Measurements from ENCODE around the gene COL6A3. TPM values are rescaled to one million over a fixed set of nuclear protein-coding genes. Genes with fewer than 3 reads are reported as not detected.

The COL6A3 gene
- total RNA-seq, 1 experiment from 2014 or later = 0.81 TPM

DNA sequence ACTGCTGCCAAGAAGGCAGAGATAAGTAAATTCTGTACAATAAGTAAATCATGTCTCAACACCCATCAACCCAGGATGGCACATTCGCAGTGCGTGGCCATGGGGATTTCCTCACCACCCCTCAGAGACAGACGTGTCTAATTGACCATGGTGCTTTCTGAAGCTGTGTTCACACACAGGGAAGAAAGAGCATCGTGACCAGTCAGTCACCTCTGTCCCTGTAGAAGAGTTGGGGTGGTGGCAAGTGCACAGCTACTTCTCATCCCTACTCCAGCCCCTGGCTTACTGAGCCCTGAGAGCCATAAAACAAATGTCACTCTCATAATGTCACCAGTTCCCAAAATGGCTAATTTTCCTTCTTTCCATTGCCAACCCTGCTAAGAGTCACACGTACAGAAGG is 41.8 kb upstream of the COL6A3 start:
- TF ChIP-seq, protein P1, sequence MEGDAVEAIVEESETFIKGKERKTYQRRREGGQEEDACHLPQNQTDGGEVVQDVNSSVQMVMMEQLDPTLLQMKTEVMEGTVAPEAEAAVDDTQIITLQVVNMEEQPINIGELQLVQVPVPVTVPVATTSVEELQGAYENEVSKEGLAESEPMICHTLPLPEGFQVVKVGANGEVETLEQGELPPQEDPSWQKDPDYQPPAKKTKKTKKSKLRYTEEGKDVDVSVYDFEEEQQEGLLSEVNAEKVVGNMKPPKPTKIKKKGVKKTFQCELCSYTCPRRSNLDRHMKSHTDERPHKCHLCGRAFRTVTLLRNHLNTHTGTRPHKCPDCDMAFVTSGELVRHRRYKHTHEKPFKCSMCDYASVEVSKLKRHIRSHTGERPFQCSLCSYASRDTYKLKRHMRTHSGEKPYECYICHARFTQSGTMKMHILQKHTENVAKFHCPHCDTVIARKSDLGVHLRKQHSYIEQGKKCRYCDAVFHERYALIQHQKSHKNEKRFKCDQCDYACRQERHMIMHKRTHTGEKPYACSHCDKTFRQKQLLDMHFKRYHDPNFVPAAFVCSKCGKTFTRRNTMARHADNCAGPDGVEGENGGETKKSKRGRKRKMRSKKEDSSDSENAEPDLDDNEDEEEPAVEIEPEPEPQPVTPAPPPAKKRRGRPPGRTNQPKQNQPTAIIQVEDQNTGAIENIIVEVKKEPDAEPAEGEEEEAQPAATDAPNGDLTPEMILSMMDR (conservative IDR thresholded peaks at IDR 0.05) = no peak
- Histone ChIP-seq H2BK120ac (ENCODE audit: low read depth, low read length, poor library complexity, severe bottlenecking) (no peak overlapping the region), H3K27me3 (ENCODE audit: insufficient read depth, low read length) (no peaks in the 10 kb centered on the region), H3K9ac (ENCODE audit: extremely low read depth, insufficient read length, low read length) (no peak overlapping the region), H2BK15ac (ENCODE audit: low read depth, low read length) (no peak overlapping the region), H3K23ac (ENCODE audit: insufficient read length, low read depth, low read length) (no peak overlapping the region), H2AK5ac (ENCODE audit: insufficient read length, low read length) (no peak overlapping the region), H3K9me3 (ENCODE audit: control insufficient read depth, low read depth, low read length) (no peaks in the 10 kb centered on the region), H3K27ac (ENCODE audit: insufficient read length, low read depth, low read length) (no peak overlapping the region), H3T11ph (ENCODE audit: low read length) (no peak overlapping the region), H3K4me2 (ENCODE audit: insufficient read depth, insufficient read length, low read length) (no peak overlapping the region), H3K56ac (ENCODE audit: insufficient read length, low read depth, low read length) (no peak overlapping the region), H2BK12ac (ENCODE audit: insufficient read length, low read depth, low read length) (no peak overlapping the region), H3K14ac (ENCODE audit: insufficient read depth, low read length) (no peak overlapping the region), H2BK5ac (ENCODE audit: insufficient read length, low read length) (no peak overlapping the region), H4K8ac (replicated peaks; ENCODE audit: insufficient read length, low read depth, low read length) (no peak overlapping the region), H2BK20ac (ENCODE audit: low read depth, low read length, poor library complexity, severe bottlenecking) (no peak overlapping the region), H4K5ac (ENCODE audit: insufficient read length, low read depth, low read length) (no peak overlapping the region), H2AFZ (ENCODE audit: low read length) (no peak overlapping the region), H3K23me2 (ENCODE audit: insufficient read length, low read depth, low read length, poor library complexity, severe bottlenecking) (no peaks in the 10 kb centered on the region), H3K4ac (ENCODE audit: low read depth, low read length) (no peak overlapping the region), H3K79me2 (ENCODE audit: insufficient read depth, low read length) (no peaks in the 10 kb centered on the region), H4K91ac (ENCODE audit: insufficient read length, low read depth, low read length) (no peak overlapping the region), H3K18ac (ENCODE audit: insufficient read length, low read depth, low read length) (no peak overlapping the region), H3K79me1 (ENCODE audit: insufficient read depth, low read depth, low read length, poor library complexity, severe bottlenecking) (no peaks in the 10 kb centered on the region), H4K20me1 (ENCODE audit: control insufficient read depth, insufficient read depth, insufficient read length) (no peaks in the 10 kb centered on the region), H3K4me1 (ENCODE audit: insufficient read depth, low read length) (peaks cover 7% of the 10 kb centered on the region; the same call in 1 of the 2 replicates)
- WGBS (ENCODE audit: extremely low coverage, insufficient read length, low lambda C conversion rate) = no CpG with 5 or more reads among the region's 5 CpGs
- H3K9me3 Mint-ChIP-seq = peaks cover 3 to 10% of the 10 kb centered on the region in 2 experiments; a peak in 4 of 5 replicates
- H3K27me3 Mint-ChIP-seq (ENCODE audit: low read depth) = peaks cover 51% of the 10 kb centered on the region
- H3K4me1 Mint-ChIP-seq = peaks cover 15 to 16% of the 10 kb centered on the region in 2 experiments
- DNase-seq = no peak
- H3K36me3 Mint-ChIP-seq (ENCODE audit: insufficient read depth in 1 of 3, low read depth in 3 of 3) = no peaks in the 10 kb centered on the region
- no peak overlapping the region for H3K4me3 Mint-ChIP-seq
- no peak overlapping the region; a peak in 1 of 7 replicates for H3K27ac Mint-ChIP-seq

All from H9 (cell line).